DOHH2 (cell line): ENCODE data around the gene SPG7.

Source experiments
- H3F3A ChIP-seq: fragments of 200-600 bp; sonication (generic), shearing (Covaris generic); 2 replicates; pipeline ENCODE4 v1.6.0; 2016; ENCODE audit warnings: antibody characterized with exemption, mild to moderate bottlenecking; ENCODE audit not compliant: control insufficient read depth, insufficient read depth
- H3K27ac ChIP-seq: fragments of 200-600 bp; sonication (generic); 2 replicates; pipeline ENCODE4 v1.5.1; 2014; ENCODE audit warnings: low read depth, mild to moderate bottlenecking, low read length, moderate library complexity
- H3K27me3 ChIP-seq: fragments of 200-600 bp; sonication (generic); 2 replicates; pipeline ENCODE4 v1.6.1; 2014; ENCODE audit warnings: mild to moderate bottlenecking, low read length, mixed read lengths; ENCODE audit not compliant: control insufficient read depth
- H3K36me3 ChIP-seq: fragments of 200-600 bp; sonication (generic); 2 replicates; pipeline ENCODE4 v1.6.1; 2014; ENCODE audit warnings: mild to moderate bottlenecking, low read length, moderate library complexity, mixed read lengths; ENCODE audit not compliant: control insufficient read depth
- H3K4me1 ChIP-seq: fragments of 200-600 bp; sonication (generic); 2 replicates; pipeline ENCODE4 v1.6.1; 2014; ENCODE audit warnings: mild to moderate bottlenecking, low read length, mixed read lengths; ENCODE audit not compliant: control insufficient read depth
- H3K4me2 ChIP-seq: fragments of 200-600 bp; sonication (generic); 2 replicates; pipeline ENCODE4 v1.6.0; 2014; ENCODE audit warnings: mild to moderate bottlenecking, low read length, moderate library complexity
- H3K4me3 ChIP-seq: fragments of 200-600 bp; sonication (generic); 2 replicates; pipeline ENCODE4 v1.5.1; 2014; ENCODE audit warnings: mild to moderate bottlenecking, low read length, mixed read lengths
- H3K79me2 ChIP-seq: fragments of 200-600 bp; sonication (generic); 2 replicates; pipeline ENCODE4 v1.6.1; 2014; ENCODE audit warnings: mild to moderate bottlenecking, low read length, mixed read lengths; ENCODE audit not compliant: control insufficient read depth
- H3K9me2 ChIP-seq: fragments of 200-600 bp; sonication (generic); replicated peaks from 2 replicates; pipeline ENCODE4 v1.6.1; 2014; ENCODE audit warnings: mild to moderate bottlenecking, low read length, mixed read lengths; ENCODE audit not compliant: control insufficient read depth
- H3K9me3 ChIP-seq: fragments of 200-600 bp; sonication (generic); 2 replicates; pipeline ENCODE4 v1.6.1; 2014; ENCODE audit warnings: antibody characterized with exemption, low read length, mixed read lengths; ENCODE audit not compliant: control insufficient read depth, insufficient read depth
- H4K20me1 ChIP-seq: fragments of 200-600 bp; sonication (generic); 2 replicates; pipeline ENCODE4 v1.6.0; 2014; ENCODE audit warnings: low read depth, mild to moderate bottlenecking, antibody characterized with exemption, low read length, moderate library complexity; ENCODE audit not compliant: control insufficient read depth, insufficient read depth
- CTCF ChIP-seq: fragments of 200-600 bp; sonication (generic); IDR thresholded peaks from one replicate; pipeline ENCODE4 v1.5.1; 2014; ENCODE audit warnings: antibody characterized with exemption, mild to moderate bottlenecking, low read depth, low read length; ENCODE audit not compliant: poor library complexity, severe bottlenecking
- EZH2phosphoT487 ChIP-seq: fragments of 200-600 bp; sonication (generic); IDR thresholded peaks from 2 replicates; pipeline ENCODE4 v1.6.1; 2017; ENCODE audit warnings: borderline replicate concordance, mild to moderate bottlenecking, antibody characterized with exemption, low read length, moderate library complexity, mixed read lengths

Gene SPG7

GRCh38 chr16:89473791-89474414 lies 34.3 kb upstream of the SPG7 start:
- Histone ChIP-seq H3K4me1 (peaks cover 43% of the 10 kb centered on the region), H3K27me3 (no peaks in the 10 kb centered on the region), H3K36me3 (peaks cover 3% of the 10 kb centered on the region; the same call in 1 of the 2 replicates), H3K4me3 (no peak overlapping the region), H4K20me1 (peaks cover 63% of the 10 kb centered on the region), H3K27ac (no peak overlapping the region), H3K4me2 (no peak overlapping the region), H3K9me2 (no peaks in the 10 kb centered on the region), H3F3A (peaks cover 13% of the 10 kb centered on the region), H3K79me2 (peaks cover 100% of the 10 kb centered on the region), H3K9me3 (no peaks in the 10 kb centered on the region)
- no peak for TF ChIP-seq CTCF
- TF ChIP-seq EZH2phosphoT487: no peak

GRCh38 chr16:89475144-89475543 lies 33.1 kb upstream of the SPG7 start:
- H3K36me3 ChIP-seq: peaks cover 3% of the 10 kb centered on the region; the same call in 1 of the 2 replicates
- TF ChIP-seq CTCF (no peak), EZH2phosphoT487 (no peak)
- H3K9me2 ChIP-seq: no peaks in the 10 kb centered on the region
- peaks cover 46% of the 10 kb centered on the region for H3K4me1 ChIP-seq
- H3K4me3 ChIP-seq: no peak overlapping the region
- H3K27ac ChIP-seq: no peak overlapping the region
- no peaks in the 10 kb centered on the region for H3K9me3 ChIP-seq
- H3K79me2 ChIP-seq: peaks cover 100% of the 10 kb centered on the region
- H3K27me3 ChIP-seq: no peaks in the 10 kb centered on the region
- peaks cover 63% of the 10 kb centered on the region for H4K20me1 ChIP-seq
- no peak overlapping the region for H3K4me2 ChIP-seq
- H3F3A ChIP-seq: peaks cover 13% of the 10 kb centered on the region

GRCh38 chr16:89476379-89476778 lies 31.8 kb upstream of the SPG7 start:
- H3K9me2 ChIP-seq: no peaks in the 10 kb centered on the region
- H3K27me3 ChIP-seq: no peaks in the 10 kb centered on the region
- H3K27ac ChIP-seq: peak overlapping the region; percentile 60
- peaks cover 13% of the 10 kb centered on the region for H3F3A ChIP-seq
- peaks cover 68% of the 10 kb centered on the region for H4K20me1 ChIP-seq
- H3K9me3 ChIP-seq: no peaks in the 10 kb centered on the region
- peaks cover 100% of the 10 kb centered on the region for H3K79me2 ChIP-seq
- H3K36me3 ChIP-seq: peaks cover 3% of the 10 kb centered on the region; the same call in 1 of the 2 replicates
- no peak for TF ChIP-seq CTCF
- TF ChIP-seq EZH2phosphoT487: no peak
- peak overlapping the region; percentile 43 for H3K4me3 ChIP-seq
- peaks cover 54% of the 10 kb centered on the region for H3K4me1 ChIP-seq
- H3K4me2 ChIP-seq: peak overlapping the region; percentile 66
